ENCODE results near the gene PDE4D. TPM values are rescaled to one million over a fixed set of nuclear protein-coding genes. Genes with fewer than 3 reads are reported as not detected.
"Not testable (repeated sequence)": the region's sequence is repeated elsewhere in the genome, so short reads cannot be mapped to it uniquely, and the experiment has no call there.

Gene PDE4D
- total RNA-seq, 2 experiments from 2014 or later = 68.5 to 69.8 TPM

GRCh38 chr5:59463618-59464166 is 429.8 kb downstream of the PDE4D start:
- H3K4me1 Mint-ChIP-seq; intact Hi-C loops (cut with DNase I, micrococcal nuclease); H3K9me3 Mint-ChIP-seq (ENCODE audit: low read depth); POLR2A ChIA-PET; H3K36me3 Mint-ChIP-seq (ENCODE audit: low read depth); H3K4me3 Mint-ChIP-seq; ATAC-seq; CTCF ChIA-PET; DNase-seq; H3K27me3 Mint-ChIP-seq; H3K27ac Mint-ChIP-seq: not testable (repeated sequence)

GRCh38 chr5:59462956-59463355 is 430.6 kb downstream of the PDE4D start:
- Mint-ChIP-seq H3K4me3 (no peak overlapping the region), H3K36me3 (ENCODE audit: low read depth) (no peaks in the 10 kb centered on the region), H3K27ac (no peak overlapping the region), H3K27me3 (no peaks in the 10 kb centered on the region), H3K9me3 (ENCODE audit: low read depth) (no peaks in the 10 kb centered on the region), H3K4me1 (no peaks in the 10 kb centered on the region)
- intact Hi-C loops (cut with DNase I, micrococcal nuclease) = no loop called here
- CTCF ChIA-PET = no interaction called here
- ATAC-seq (no peak), DNase-seq (no peak)
- POLR2A ChIA-PET = no interaction called here

- ATAC-seq (no peak), DNase-seq (no peak)
- intact Hi-C loops (cut with DNase I, micrococcal nuclease) = no loop called here
- no peak overlapping the region for H3K4me3 Mint-ChIP-seq
- no peak overlapping the region for H3K27ac Mint-ChIP-seq
- H3K9me3 Mint-ChIP-seq (ENCODE audit: low read depth) = peaks cover 3% of the 10 kb centered on the region
- H3K4me1 Mint-ChIP-seq = no peaks in the 10 kb centered on the region
- H3K36me3 Mint-ChIP-seq (ENCODE audit: low read depth) = no peaks in the 10 kb centered on the region
- POLR2A ChIA-PET = no interaction called here
- H3K27me3 Mint-ChIP-seq = no peaks in the 10 kb centered on the region
- CTCF ChIA-PET = no interaction called here
These were observed 433.0 kb downstream of the PDE4D start for GRCh38 chr5:59460368-59461153.

- Mint-ChIP-seq H3K4me3 (no peak overlapping the region), H3K9me3 (ENCODE audit: low read depth) (peaks cover 3% of the 10 kb centered on the region), H3K27me3 (no peaks in the 10 kb centered on the region), H3K4me1 (no peaks in the 10 kb centered on the region), H3K27ac (no peak overlapping the region), H3K36me3 (ENCODE audit: low read depth) (no peaks in the 10 kb centered on the region)
- ChIA-PET POLR2A (no interaction called here), CTCF (interaction anchor here (0.6 kb wide), 1 partner anchor 37 kb away, joined by 4 read pairs; no protein-coding TSS in a partner anchor)
- ATAC-seq = no peak
- intact Hi-C loops (cut with DNase I, micrococcal nuclease) = no loop called here
- DNase-seq = no peak
These were observed 434.4 kb downstream of the PDE4D start for GRCh38 chr5:59458966-59459729.

GRCh38 chr5:59458321-59458720 is 435.2 kb downstream of the PDE4D start:
- Mint-ChIP-seq H3K4me1 (no peaks in the 10 kb centered on the region), H3K27ac (no peak overlapping the region), H3K36me3 (ENCODE audit: low read depth) (no peaks in the 10 kb centered on the region), H3K9me3 (ENCODE audit: low read depth) (peaks cover 3% of the 10 kb centered on the region), H3K27me3 (no peaks in the 10 kb centered on the region), H3K4me3 (no peak overlapping the region)
- ATAC-seq (no peak), DNase-seq (no peak)
- ChIA-PET CTCF (no interaction called here), POLR2A (no interaction called here)
- intact Hi-C loops (cut with DNase I, micrococcal nuclease) = no loop called here

- Mint-ChIP-seq H3K36me3 (ENCODE audit: low read depth) (no peaks in the 10 kb centered on the region), H3K9me3 (ENCODE audit: low read depth) (no peaks in the 10 kb centered on the region), H3K27ac (no peak overlapping the region), H3K4me1 (no peaks in the 10 kb centered on the region), H3K27me3 (no peaks in the 10 kb centered on the region), H3K4me3 (no peak overlapping the region)
- ATAC-seq = no peak
- intact Hi-C loops (cut with DNase I, micrococcal nuclease) = no loop called here
- ChIA-PET POLR2A (no interaction called here), CTCF (interaction anchor here (0.6 kb wide), 2 partner anchors 47 to 347 kb away, joined by 3 to 5 read pairs; no protein-coding TSS in a partner anchor)
- no peak for DNase-seq
These were observed 443.5 kb downstream of the PDE4D start for GRCh38 chr5:59449905-59450644.

GRCh38 chr5:59446356-59446755 is 447.2 kb downstream of the PDE4D start:
- POLR2A ChIA-PET = no interaction called here
- intact Hi-C loops (cut with DNase I, micrococcal nuclease) = no loop called here
- H3K4me1 Mint-ChIP-seq = no peaks in the 10 kb centered on the region

GRCh38 chr5:59445741-59446140 is 447.8 kb downstream of the PDE4D start:
- H3K4me1 Mint-ChIP-seq = no peaks in the 10 kb centered on the region
- peaks cover 4% of the 10 kb centered on the region for H3K27me3 Mint-ChIP-seq
- CTCF ChIA-PET = no interaction called here
- no peak overlapping the region for H3K4me3 Mint-ChIP-seq
- intact Hi-C loops (cut with DNase I, micrococcal nuclease) = no loop called here
- no peak overlapping the region for H3K27ac Mint-ChIP-seq
- ATAC-seq (no peak), DNase-seq (no peak)
- POLR2A ChIA-PET = no interaction called here
- H3K36me3 Mint-ChIP-seq (ENCODE audit: low read depth) = no peaks in the 10 kb centered on the region
- no peaks in the 10 kb centered on the region for H3K9me3 Mint-ChIP-seq (ENCODE audit: low read depth)

More at GRCh38 chr5:59446356-59446755, 447.2 kb downstream of the PDE4D start:
- no peak for DNase-seq
- ATAC-seq = no peak
- Mint-ChIP-seq H3K36me3 (ENCODE audit: low read depth) (no peaks in the 10 kb centered on the region), H3K9me3 (ENCODE audit: low read depth) (no peaks in the 10 kb centered on the region), H3K27me3 (peaks cover 4% of the 10 kb centered on the region), H3K4me3 (no peak overlapping the region), H3K27ac (no peak overlapping the region)
- CTCF ChIA-PET = no interaction called here

GRCh38 chr5:59439303-59439702 is 454.2 kb downstream of the PDE4D start:
- H3K27ac Mint-ChIP-seq = no peak overlapping the region
- no peak overlapping the region for H3K4me3 Mint-ChIP-seq
- ATAC-seq (no peak), DNase-seq (no peak)
- no peaks in the 10 kb centered on the region for H3K36me3 Mint-ChIP-seq (ENCODE audit: low read depth)
- peaks cover 4% of the 10 kb centered on the region for H3K27me3 Mint-ChIP-seq
- ChIA-PET POLR2A (no interaction called here), CTCF (no interaction called here)
- H3K9me3 Mint-ChIP-seq (ENCODE audit: low read depth) = no peaks in the 10 kb centered on the region
- no peaks in the 10 kb centered on the region for H3K4me1 Mint-ChIP-seq
- intact Hi-C loops (cut with DNase I, micrococcal nuclease) = no loop called here

- intact Hi-C loops (cut with DNase I, micrococcal nuclease) = no loop called here
- Mint-ChIP-seq H3K4me1 (no peaks in the 10 kb centered on the region), H3K27ac (no peak overlapping the region), H3K4me3 (no peak overlapping the region), H3K27me3 (peaks cover 1% of the 10 kb centered on the region), H3K36me3 (ENCODE audit: low read depth) (no peaks in the 10 kb centered on the region), H3K9me3 (ENCODE audit: low read depth) (no peaks in the 10 kb centered on the region)
- CTCF ChIA-PET = interaction anchor here (1.1 kb wide), 1 partner anchor 13 kb away, joined by 3 read pairs; no protein-coding TSS in a partner anchor
- no peak for DNase-seq
- no peak for ATAC-seq
- POLR2A ChIA-PET = no interaction called here
These were observed 456.4 kb downstream of the PDE4D start for GRCh38 chr5:59437176-59437575.

GRCh38 chr5:59436364-59437148 is 457.0 kb downstream of the PDE4D start:
- Mint-ChIP-seq H3K27ac (no peak overlapping the region), H3K4me3 (no peak overlapping the region), H3K36me3 (ENCODE audit: low read depth) (no peaks in the 10 kb centered on the region), H3K4me1 (no peaks in the 10 kb centered on the region), H3K27me3 (peaks cover 4% of the 10 kb centered on the region), H3K9me3 (ENCODE audit: low read depth) (no peaks in the 10 kb centered on the region)
- ChIA-PET CTCF (interaction anchor here (0.7 to 1.2 kb wide), 2 partner anchors 93 to 169 kb away, joined by 3 to 4 read pairs; no protein-coding TSS in a partner anchor), POLR2A (no interaction called here)
- no peak for ATAC-seq
- DNase-seq = no peak
- intact Hi-C loops (cut with DNase I, micrococcal nuclease) = no loop called here

All from activated CD4-positive, alpha-beta T cell treated with anti-CD3 and anti-CD28 coated beads for 36 hours (primary cell).